DLD1 (cell line): ENCODE results near the gene NEDD4L.

Experiments used
- in situ Hi-C: cut with HindIII; loops from 2 replicates; pipeline ENCODE4 v1.10.0; 2017; ENCODE audit warnings: low sequenced_read_pairs

NEDD4L gene

GRCh38 chr18:58112174-58112573, 68.1 kb downstream of the NEDD4L start:
- in situ Hi-C loops, result no loop called here

GRCh38 chr18:58113337-58113736, 69.3 kb downstream of the NEDD4L start:
- in situ Hi-C loops, result no loop called here

GRCh38 chr18:58114766-58115165, 70.7 kb downstream of the NEDD4L start:
- in situ Hi-C loops, result no loop called here

- in situ Hi-C loops, result no loop called here
Observed at GRCh38 chr18:58116818-58117217, 72.8 kb downstream of the NEDD4L start.

- in situ Hi-C loops, result no loop called here
Observed at GRCh38 chr18:58117786-58118403, 73.9 kb downstream of the NEDD4L start.

- in situ Hi-C loops, result no loop called here
Observed at GRCh38 chr18:58118536-58118935, 74.5 kb downstream of the NEDD4L start.

GRCh38 chr18:58119819-58120218, 75.8 kb downstream of the NEDD4L start:
- in situ Hi-C loops, result no loop called here

GRCh38 chr18:58124475-58124874, 80.4 kb downstream of the NEDD4L start:
- in situ Hi-C loops, result no loop called here

GRCh38 chr18:58125183-58125582, 81.2 kb downstream of the NEDD4L start:
- in situ Hi-C loops, result loop anchor here (5.0 kb wide), 1 partner anchor 78 kb away; no protein-coding TSS in a partner anchor

GRCh38 chr18:58125756-58126155, 81.7 kb downstream of the NEDD4L start:
- in situ Hi-C loops, result loop anchor here (5.0 kb wide), 1 partner anchor 78 kb away; no protein-coding TSS in a partner anchor

- in situ Hi-C loops, result loop anchor here (5.0 kb wide), 1 partner anchor 81 kb away; no protein-coding TSS in a partner anchor
Observed at GRCh38 chr18:58128381-58129374, 84.7 kb downstream of the NEDD4L start.

GRCh38 chr18:58132595-58133261, 88.7 kb downstream of the NEDD4L start:
- in situ Hi-C loops, result no loop called here

GRCh38 chr18:58135183-58135641, 91.2 kb downstream of the NEDD4L start:
- in situ Hi-C loops, result no loop called here

GRCh38 chr18:58135701-58136331, 91.8 kb downstream of the NEDD4L start:
- in situ Hi-C loops, result no loop called here

GRCh38 chr18:58136879-58137278, 92.9 kb downstream of the NEDD4L start:
- in situ Hi-C loops, result no loop called here

GRCh38 chr18:58139459-58140386, 95.7 kb downstream of the NEDD4L start:
- in situ Hi-C loops, result no loop called here

GRCh38 chr18:58140387-58141325, 96.6 kb downstream of the NEDD4L start:
- in situ Hi-C loops, result no loop called here

- in situ Hi-C loops, result no loop called here
Observed at GRCh38 chr18:58143386-58143785, 99.4 kb downstream of the NEDD4L start.

- in situ Hi-C loops, result no loop called here
Observed at GRCh38 chr18:58144106-58144505, 100.1 kb downstream of the NEDD4L start.
